Tibial nerve (tissue), 3 donors: ENCODE data around the gene RPS6KL1.

Source experiments
- CTCF ChIP-seq, 5 experiments: fragments of 200-600 bp in 3 of 5; fragments of 450-650 bp in 2 of 5; sonication (generic) in 3 of 5; IDR thresholded peaks; one replicate each; pipeline ENCODE4 v1.5.1; 2016 to 2019; ENCODE audit warnings: antibody characterized with exemption in 5 of 5, mild to moderate bottlenecking in 3 of 5, moderate library complexity in 2 of 5
- POLR2A ChIP-seq, 2 donors: fragments of 450-650 bp; IDR thresholded peaks; one replicate each; pipeline ENCODE4 v1.6.1; 2017; ENCODE audit warnings: antibody characterized with exemption in 2 of 2, mild to moderate bottlenecking in 2 of 2, moderate library complexity in 2 of 2

- TF ChIP-seq POLR2A (IDR thresholded peaks at IDR 0.05) (no peak), CTCF (IDR thresholded peaks at IDR 0.05) (no peak)
Observed at GRCh38 chr14:74959596-74960180, 36.6 kb upstream of the RPS6KL1 start.
